ENCODE data around the gene POP7. TPM values are rescaled to one million over a fixed set of nuclear protein-coding genes. Genes with fewer than 3 reads are reported as not detected.
A peak's percentile ranks its signal among the peaks of the same experiment; 100 is the strongest.
"Not testable (repeated sequence)": the region's sequence is repeated elsewhere in the genome, so short reads cannot be mapped to it uniquely, and the experiment has no call there.

Gene POP7
- total RNA-seq, 4 donors from 2014 or later, result 39.8 to 76.3 (median 63.0) TPM

DNA sequence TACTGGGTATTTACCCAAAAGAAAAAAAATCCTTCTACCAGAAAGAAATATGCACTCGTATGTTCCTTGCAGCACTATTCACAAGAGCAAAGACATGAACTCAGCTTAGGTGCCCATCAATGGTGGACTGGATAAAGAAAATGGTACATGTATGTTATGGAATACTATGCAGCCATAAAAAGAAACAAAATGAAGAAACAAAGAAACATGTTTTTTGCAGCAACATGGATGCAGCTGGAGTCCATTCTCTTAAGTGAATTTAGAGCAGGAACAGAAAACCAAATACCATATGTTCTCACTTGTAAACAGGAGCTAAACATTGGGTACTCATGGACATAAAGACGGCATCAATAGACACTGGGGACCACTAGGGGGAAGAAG lies 37.9 kb upstream of the POP7 start:
- TF ChIP-seq, protein P1, sequence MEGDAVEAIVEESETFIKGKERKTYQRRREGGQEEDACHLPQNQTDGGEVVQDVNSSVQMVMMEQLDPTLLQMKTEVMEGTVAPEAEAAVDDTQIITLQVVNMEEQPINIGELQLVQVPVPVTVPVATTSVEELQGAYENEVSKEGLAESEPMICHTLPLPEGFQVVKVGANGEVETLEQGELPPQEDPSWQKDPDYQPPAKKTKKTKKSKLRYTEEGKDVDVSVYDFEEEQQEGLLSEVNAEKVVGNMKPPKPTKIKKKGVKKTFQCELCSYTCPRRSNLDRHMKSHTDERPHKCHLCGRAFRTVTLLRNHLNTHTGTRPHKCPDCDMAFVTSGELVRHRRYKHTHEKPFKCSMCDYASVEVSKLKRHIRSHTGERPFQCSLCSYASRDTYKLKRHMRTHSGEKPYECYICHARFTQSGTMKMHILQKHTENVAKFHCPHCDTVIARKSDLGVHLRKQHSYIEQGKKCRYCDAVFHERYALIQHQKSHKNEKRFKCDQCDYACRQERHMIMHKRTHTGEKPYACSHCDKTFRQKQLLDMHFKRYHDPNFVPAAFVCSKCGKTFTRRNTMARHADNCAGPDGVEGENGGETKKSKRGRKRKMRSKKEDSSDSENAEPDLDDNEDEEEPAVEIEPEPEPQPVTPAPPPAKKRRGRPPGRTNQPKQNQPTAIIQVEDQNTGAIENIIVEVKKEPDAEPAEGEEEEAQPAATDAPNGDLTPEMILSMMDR (IDR thresholded peaks at IDR 0.05 in 4 of 5, conservative IDR thresholded peaks at IDR 0.05 in 1 of 5), result no peak
- TF ChIP-seq POLR2A (IDR thresholded peaks at IDR 0.05), result no peak
- Histone ChIP-seq H3K4me1 (no peaks in the 10 kb centered on the region), H3K27ac (no peak overlapping the region), H3K4me3 (no peak overlapping the region), H3K9me3 (no peaks in the 10 kb centered on the region), H3K36me3 (no peaks in the 10 kb centered on the region), H3K27me3 (no peaks in the 10 kb centered on the region)
- DNase-seq (no peak), ATAC-seq (no peak)
- intact Hi-C loops (cut with DNase I; ENCODE audit: low total_unique reads) (no loop called here), in situ Hi-C loops (cut with MboI; ENCODE audit: low sequenced_read_pairs in 4 of 4) (no loop called here)

DNA sequence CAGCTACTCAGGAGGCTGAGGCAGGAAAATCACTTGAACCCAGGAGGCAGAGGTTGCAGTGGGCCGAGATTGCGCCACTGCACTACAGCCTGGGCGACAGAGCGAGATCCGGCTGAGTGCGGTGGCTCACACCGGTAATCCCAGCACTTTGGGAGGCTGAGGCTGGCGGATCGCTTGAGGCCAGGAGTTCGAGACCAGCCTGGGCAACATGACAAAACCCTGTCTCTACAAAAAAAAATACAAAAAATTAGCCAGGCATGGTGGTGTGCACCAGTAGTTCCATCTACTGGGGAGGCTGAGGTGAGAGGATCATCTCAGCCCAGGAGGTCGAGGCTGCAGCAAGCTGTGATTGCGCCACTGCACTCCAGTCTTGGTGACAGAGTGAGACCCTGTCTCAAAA lies 36.8 kb upstream of the POP7 start:
- H3K4me1 ChIP-seq; H3K9me3 ChIP-seq; ATAC-seq; H3K27ac ChIP-seq; intact Hi-C loops (cut with DNase I; ENCODE audit: low total_unique reads); DNase-seq; in situ Hi-C loops (cut with MboI; ENCODE audit: low sequenced_read_pairs in 4 of 4); H3K27me3 ChIP-seq; H3K36me3 ChIP-seq; H3K4me3 ChIP-seq: not testable (repeated sequence)

DNA sequence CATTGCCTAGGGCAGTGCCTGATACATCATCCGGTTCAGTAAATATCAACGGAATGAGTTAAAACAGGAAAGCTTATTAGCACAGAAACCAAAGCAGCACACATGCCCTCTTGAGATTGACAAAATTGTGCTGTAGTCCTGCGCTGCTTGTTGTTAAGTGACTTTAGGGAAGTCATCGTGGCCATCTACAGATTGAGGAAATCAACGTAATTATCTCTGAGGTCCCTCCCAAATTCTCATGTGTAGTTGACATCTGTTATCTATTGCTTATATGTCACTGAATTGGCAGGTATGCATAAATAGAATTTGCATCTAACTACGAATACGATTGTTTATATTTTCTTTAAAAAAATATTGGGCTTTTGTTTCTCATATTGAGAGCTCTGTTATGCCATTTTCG lies 35.8 kb upstream of the POP7 start:
- TF ChIP-seq POLR2A (IDR thresholded peaks at IDR 0.05), result no peak
- TF ChIP-seq, protein P1 (IDR thresholded peaks at IDR 0.05 in 4 of 5, conservative IDR thresholded peaks at IDR 0.05 in 1 of 5), result no peak
- Histone ChIP-seq H3K36me3 (no peaks in the 10 kb centered on the region), H3K9me3 (no peaks in the 10 kb centered on the region), H3K4me3 (no peak overlapping the region), H3K4me1 (no peaks in the 10 kb centered on the region), H3K27me3 (no peaks in the 10 kb centered on the region), H3K27ac (no peak overlapping the region)
- ATAC-seq, result no peak
- in situ Hi-C loops (cut with MboI; ENCODE audit: low sequenced_read_pairs in 4 of 4) (no loop called here), intact Hi-C loops (cut with DNase I; ENCODE audit: low total_unique reads) (loop anchor here (10.0 kb wide), 2 partner anchors 195 to 585 kb away; partner anchors contain the start of gene TSC22D4)
- DNase-seq, result no peak

DNA sequence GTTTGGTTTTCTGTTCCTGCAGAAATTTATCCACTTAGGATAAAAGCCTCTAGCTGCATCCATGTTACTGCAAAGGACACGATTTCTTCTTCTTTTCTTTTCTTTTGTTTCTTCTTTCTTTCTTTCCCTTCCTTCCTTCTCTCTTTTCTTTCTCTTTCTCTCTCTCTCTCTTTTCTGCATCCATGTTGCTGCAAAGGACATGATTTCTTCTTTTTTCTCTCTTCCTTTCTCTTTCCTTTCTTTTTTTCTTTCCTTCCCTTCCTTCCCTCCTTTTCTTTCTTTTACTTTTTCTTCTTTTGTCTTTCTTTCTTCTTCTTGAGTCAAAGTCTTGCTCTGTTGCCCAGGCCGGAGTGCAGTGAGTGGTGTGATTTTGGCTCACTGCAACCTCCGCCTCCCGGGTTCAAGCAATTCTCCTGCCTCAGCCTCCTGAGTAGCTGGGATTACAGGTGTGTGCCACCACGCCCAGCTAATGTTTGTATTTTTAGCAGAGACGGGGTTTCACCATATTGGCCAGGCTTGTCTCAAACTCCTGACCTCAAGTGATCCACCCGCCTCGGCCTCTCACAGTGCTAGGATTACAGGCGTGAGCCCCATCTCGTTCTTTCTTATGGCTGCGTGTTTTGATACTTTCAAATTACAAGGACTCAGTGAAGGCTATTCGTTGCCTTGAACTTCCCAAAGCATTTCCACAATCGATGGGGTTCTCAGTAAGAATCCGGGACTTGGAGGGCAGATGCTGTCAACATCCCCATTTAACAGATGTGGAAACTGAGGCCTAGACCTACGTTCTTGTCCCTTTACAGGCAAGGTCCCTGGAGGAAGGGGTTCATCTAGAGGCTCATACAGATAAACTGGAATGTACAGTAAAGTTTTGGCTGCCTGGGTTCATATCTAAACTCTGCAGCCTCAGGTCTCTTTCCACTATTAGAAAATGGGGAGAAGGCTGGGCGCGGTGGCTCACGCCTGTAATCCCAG lies 34.3 kb upstream of the POP7 start:
- Histone ChIP-seq H3K27ac (no peak overlapping the region), H3K4me3 (no peak overlapping the region), H3K36me3 (peaks cover 0 to 3% of the 10 kb centered on the region in 2 donors), H3K4me1 (peaks cover 0 to 8% of the 10 kb centered on the region in 2 donors), H3K27me3 (no peaks in the 10 kb centered on the region), H3K9me3 (no peaks in the 10 kb centered on the region)
- TF ChIP-seq, protein P1 (IDR thresholded peaks at IDR 0.05 in 4 of 5, conservative IDR thresholded peaks at IDR 0.05 in 1 of 5), result no peak
- TF ChIP-seq POLR2A (IDR thresholded peaks at IDR 0.05), result no peak
- in situ Hi-C loops (cut with MboI; ENCODE audit: low sequenced_read_pairs in 4 of 4), result no loop called here
- no peak for ATAC-seq
- no peak for DNase-seq
- intact Hi-C loops (cut with DNase I; ENCODE audit: low total_unique reads), result loop anchor here (10.0 kb wide), 2 partner anchors 197 to 583 kb away; partner anchors contain the start of gene TSC22D4

DNA sequence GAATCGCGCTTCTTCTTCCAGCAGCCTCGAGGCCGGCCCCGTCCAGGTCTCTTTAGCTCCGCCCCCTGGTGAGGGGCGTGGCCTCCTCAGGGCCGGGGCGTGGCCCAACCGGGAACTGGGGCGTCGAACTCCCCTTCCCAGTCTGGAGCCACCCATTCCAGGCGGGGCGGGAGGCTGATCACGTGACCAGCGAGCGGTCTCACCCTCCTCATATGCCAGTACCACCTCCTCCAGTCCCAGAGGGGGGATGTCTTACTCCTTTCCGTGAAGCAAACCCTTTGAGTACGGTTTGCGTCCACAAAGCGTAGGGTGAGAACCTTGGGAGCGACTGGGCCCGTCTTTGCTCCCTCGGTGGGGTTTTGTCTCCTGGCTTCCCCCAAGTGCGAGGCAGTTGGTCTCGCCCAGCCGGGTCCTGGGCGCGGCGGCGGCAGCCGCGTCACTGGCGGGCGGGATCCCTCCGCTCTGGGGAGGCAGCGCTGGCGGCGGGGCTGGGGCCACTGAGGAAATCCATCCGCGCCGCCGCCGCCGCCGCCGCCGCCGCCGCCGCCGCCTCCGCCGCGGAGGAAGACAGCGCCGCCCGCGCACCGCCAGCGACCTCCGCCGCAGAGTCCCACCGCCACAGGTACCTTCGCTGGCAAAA lies 32.5 kb upstream of the POP7 start, which contains the start of gene GNB2:
Gene GNB2 (plus strand): TSS at position 439 of the 640 bp plus-strand sequence. CDS start 2,526 bp downstream, outside the sequence.
- Histone ChIP-seq H3K9me3 (no peaks in the 10 kb centered on the region), H3K27me3 (no peaks in the 10 kb centered on the region), H3K4me3 (peak within 1 kb of the TSS; percentile 95 to 100 (median 97)), H3K36me3 (peaks cover 0 to 21% of the 10 kb centered on the region in 2 donors), H3K27ac (peak within 1 kb of the TSS; percentile 96 to 100 (median 99)), H3K4me1 (peaks cover 0 to 8% of the 10 kb centered on the region in 2 donors)
- peak; percentile 83 to 87 for TF ChIP-seq POLR2A (IDR thresholded peaks at IDR 0.05)
- TF ChIP-seq, protein P1 (IDR thresholded peaks at IDR 0.05 in 4 of 5, conservative IDR thresholded peaks at IDR 0.05 in 1 of 5), result peak in 2 of 5 experiments; percentile 43 to 53
- peak; percentile 98 to 99 for DNase-seq
- intact Hi-C loops (cut with DNase I; ENCODE audit: low total_unique reads), result loop anchor here (1.0 to 10.0 kb wide), 6 partner anchors 33 to 581 kb away; partner anchors contain the start of genes FBXO24, LRCH4, MOSPD3 and POP7
- ATAC-seq, result peak; percentile 90
- in situ Hi-C loops (cut with MboI; ENCODE audit: low sequenced_read_pairs in 4 of 4), result no loop called here
